ENCODE data around the gene CRLF2. TPM values are rescaled to one million over a fixed set of nuclear protein-coding genes. Genes with fewer than 3 reads are reported as not detected.
"Not testable (repeated sequence)": the region's sequence is repeated elsewhere in the genome, so short reads cannot be mapped to it uniquely, and the experiment has no call there.

Gene CRLF2
- not detected for total RNA-seq

GRCh38 chrX:1212532-1212931 lies at the start of gene CRLF2:
Gene CRLF2, minus strand, starts transcription at chrX:1212649. Its CDS starts 15 bp downstream, at chrX:1212634.
- ChIA-PET CTCF (no interaction called here), POLR2A (no interaction called here)

- POLR2A ChIA-PET, CTCF ChIA-PET: not testable (repeated sequence)
Measured at GRCh38 chrX:1261771-1262170, 49.3 kb upstream of the CRLF2 start.

DNA sequence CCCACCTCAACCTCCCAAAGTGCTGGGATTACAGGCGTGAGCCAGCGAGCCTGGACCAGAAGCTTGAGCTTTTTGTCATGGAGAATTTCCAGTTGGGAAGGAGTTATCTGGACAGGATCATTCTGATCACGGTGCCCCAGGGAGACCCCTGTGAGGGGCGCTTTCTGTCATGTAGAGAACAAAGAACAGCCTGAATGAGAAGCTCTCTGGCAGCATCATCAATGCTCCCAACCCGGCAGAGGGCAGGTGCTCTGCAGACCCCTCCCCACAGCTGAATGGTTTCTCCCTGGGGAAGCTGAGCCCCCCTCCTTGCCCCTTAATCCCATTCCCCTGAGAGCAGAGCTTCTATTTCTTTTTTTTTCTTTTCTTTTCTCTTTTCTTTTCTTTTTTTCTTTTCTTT lies 48.8 kb upstream of the CRLF2 start:
- ChIA-PET CTCF (no interaction called here), POLR2A (no interaction called here)

- ChIA-PET CTCF (no interaction called here), POLR2A (no interaction called here)
Measured at GRCh38 chrX:1252861-1253260, 40.4 kb upstream of the CRLF2 start.

DNA sequence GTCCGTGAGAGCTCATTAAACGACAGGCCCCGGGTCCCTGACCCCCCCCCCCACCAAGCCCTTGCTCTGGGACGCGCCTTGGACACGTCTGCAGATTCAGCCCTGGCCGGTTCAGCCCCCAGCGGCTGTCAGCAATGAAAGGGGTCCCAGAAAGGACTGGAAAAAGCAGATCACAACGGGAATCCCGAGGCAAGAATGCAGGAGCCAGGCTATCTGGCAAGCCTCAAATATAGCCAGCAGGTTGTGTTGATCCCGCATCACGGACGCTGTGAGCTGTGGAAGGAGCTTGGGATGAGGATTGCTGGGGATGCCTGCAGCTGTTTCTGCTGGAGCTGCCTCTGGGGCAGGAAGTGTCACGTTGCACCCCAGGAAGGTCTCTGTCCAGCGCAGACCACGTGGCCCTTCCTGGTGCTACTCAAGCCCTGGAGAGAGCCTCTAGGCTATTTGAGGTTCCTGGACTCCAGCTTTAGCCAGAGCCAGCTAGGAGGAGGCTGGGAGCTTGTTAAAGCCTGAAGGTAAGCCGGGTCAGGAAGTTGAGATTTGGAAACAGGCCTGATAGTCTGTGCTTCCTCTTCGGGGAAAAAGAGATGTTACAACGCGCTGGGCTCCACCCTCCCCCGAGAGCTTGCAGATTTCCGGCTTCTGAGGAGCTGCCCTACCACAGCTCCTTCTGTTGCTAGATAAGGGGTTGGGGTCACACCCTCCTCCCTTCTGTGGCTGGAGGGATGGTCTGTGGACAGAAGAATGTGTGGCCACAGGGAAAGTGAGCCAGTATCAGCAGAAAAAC lies 36.8 kb upstream of the CRLF2 start:
- ChIA-PET POLR2A (no interaction called here), CTCF (no interaction called here)

GRCh38 chrX:1248331-1249061 lies 36.0 kb upstream of the CRLF2 start:
- ChIA-PET POLR2A (no interaction called here), CTCF (no interaction called here)

- POLR2A ChIA-PET, result no interaction called here
- CTCF ChIA-PET, result no interaction called here
Measured at GRCh38 chrX:1246816-1247215, 34.4 kb upstream of the CRLF2 start.

GRCh38 chrX:1244164-1245076 lies 32.0 kb upstream of the CRLF2 start:
- ChIA-PET CTCF (no interaction called here), POLR2A (no interaction called here)

GRCh38 chrX:1242891-1243402 lies 30.5 kb upstream of the CRLF2 start:
- ChIA-PET POLR2A (no interaction called here), CTCF (no interaction called here)

- POLR2A ChIA-PET, CTCF ChIA-PET: not testable (repeated sequence)
Measured at GRCh38 chrX:1240551-1240950, 28.1 kb upstream of the CRLF2 start.

DNA sequence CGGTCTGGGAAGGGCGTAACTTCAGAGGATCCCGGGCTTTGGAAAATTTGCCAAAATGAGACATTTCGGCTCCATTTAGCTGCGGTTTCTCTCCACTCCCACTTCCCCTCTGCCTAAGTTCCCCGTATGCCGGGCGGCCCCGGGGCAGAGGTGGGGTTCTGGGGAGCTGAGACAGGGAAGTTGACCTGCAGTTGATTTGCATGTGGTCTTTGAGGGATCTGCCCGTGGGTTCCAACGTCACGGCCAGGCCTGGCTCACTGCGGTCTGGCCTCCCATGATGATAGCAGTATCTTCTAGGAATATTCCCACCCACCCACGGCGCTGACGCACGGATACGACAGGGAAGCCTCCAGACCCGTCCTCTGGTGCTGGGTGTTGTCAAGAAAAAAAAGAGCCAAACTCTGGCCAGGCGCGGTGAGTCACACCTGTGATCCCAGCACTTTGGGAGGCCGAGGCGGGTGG lies 27.3 kb upstream of the CRLF2 start:
- POLR2A ChIA-PET, result no interaction called here
- CTCF ChIA-PET, result no interaction called here

DNA sequence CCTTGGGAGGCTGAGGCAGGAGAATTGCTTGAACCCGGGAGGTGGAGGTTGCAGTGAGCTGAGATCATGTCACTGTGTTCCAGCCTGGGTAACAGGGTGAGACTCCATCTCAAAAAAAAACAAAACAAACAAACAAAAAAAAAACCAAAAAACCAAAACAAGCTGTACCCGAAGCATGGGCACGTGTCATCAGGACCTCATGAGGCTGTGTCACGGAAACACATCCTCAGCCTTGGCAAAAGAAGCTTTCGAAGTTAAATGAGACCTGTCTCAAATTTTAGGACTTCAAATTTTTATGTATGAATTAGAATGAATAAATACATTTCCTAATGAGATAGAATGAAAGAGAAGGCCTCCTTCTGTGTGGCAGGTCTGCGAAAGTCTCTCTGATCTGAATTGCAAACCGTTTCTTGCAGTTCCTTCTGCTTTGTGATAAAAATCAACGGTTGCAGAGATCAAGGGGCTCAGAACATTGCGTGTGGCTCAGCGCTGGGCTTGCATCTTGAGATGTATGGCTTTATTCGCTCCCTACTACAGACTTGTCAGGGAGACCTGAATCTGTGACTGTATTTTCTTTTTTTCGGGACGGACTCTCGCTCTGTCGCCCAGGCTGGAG lies 19.5 kb upstream of the CRLF2 start:
- POLR2A ChIA-PET, result no interaction called here
- CTCF ChIA-PET, result no interaction called here

DNA sequence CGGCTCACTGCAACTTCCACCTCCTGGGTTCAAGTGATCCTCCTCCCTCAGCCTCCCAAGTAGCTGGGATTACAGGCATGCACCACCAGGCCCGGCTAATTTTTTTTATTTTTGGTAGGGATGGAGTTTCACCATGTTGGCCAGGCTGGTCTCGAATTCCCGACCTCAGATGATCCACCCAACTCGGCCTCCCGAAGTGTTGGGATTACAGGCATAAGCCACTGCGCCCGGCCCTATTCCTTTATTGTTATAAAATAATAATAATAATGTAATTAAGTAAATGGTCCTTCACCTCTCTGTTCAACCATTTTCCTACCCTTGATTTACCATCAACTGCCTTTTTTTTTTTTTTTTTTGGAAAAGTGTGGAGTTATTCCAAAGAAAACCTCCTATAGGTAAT lies 15.7 kb upstream of the CRLF2 start:
- POLR2A ChIA-PET, CTCF ChIA-PET: not testable (repeated sequence)

- ChIA-PET POLR2A (no interaction called here), CTCF (no interaction called here)
Measured at GRCh38 chrX:1226249-1226648, 13.8 kb upstream of the CRLF2 start.

GRCh38 chrX:1224954-1225353 lies 12.5 kb upstream of the CRLF2 start:
- ChIA-PET CTCF (no interaction called here), POLR2A (no interaction called here)

DNA sequence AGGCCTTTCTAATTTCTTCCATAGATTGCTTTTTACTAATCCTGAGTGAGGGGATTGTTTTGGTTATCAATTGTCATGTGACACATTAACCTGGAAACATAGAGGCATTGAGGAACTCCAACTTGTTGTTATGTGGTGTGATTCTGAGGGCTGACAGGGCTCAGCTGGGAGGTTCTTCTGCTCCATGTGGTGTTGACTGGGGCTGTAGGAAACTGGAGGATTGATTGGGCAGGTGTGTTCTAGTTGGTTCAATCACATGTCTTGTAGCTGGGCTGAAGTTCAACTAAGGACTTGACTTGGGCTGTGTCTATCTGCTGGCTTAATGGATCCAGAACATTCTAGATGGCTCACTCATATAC lies 10.8 kb upstream of the CRLF2 start:
- ChIA-PET POLR2A (no interaction called here), CTCF (no interaction called here)

- POLR2A ChIA-PET, result no interaction called here
- CTCF ChIA-PET, result no interaction called here
Measured at GRCh38 chrX:1222531-1223241, 10.2 kb upstream of the CRLF2 start.

DNA sequence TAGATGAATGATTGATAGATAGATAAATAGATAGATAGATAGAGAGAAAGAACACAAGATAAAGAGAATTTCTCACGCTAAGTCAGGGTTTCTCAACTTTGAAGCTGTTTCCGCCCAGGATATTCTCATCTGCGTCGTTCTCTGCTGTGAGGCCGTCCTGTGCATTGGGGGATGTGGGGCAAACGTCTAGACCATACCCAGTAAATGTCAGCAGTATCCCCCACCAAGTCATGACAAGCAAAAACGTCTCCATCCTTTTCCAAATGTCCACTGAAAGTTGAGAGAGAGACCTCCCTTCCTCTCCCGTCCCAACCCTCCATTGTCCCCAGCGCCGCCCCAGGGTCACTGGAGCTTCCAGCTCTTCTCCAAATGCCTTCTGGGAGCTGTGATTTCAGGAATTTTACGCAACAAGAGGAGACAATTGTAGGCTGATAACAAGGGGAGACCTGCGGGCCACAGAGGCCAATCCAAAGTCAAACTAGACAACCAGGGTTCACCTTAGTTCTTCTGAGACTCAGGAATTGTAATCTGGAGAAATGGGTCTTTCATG lies 8.9 kb upstream of the CRLF2 start:
- ChIA-PET CTCF (no interaction called here), POLR2A (no interaction called here)

DNA sequence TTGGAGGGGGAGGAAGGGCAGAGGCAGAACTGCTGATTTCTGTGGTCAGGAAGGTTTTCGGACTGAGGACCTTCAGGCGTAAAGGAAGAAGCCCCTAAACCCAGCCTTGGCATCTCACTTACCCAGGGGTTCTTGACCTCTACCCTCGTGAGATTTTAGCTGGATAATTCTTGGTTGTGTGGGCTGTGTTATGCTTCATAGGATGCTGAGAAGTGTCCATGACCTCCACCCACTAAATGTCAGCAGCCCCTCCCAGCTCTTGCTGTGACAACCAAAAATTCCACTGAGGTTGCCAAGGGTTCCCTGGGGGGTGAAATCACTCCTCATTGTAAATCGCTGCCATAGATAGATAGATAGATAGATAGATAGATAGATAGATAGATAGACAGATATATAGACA lies 5.8 kb upstream of the CRLF2 start:
- ChIA-PET CTCF (no interaction called here), POLR2A (no interaction called here)
